DOHH2 (cell line): Measurements from ENCODE around the gene TSSK1B.

Source experiments
- H3F3A ChIP-seq: fragments of 200-600 bp; sonication (generic), shearing (Covaris generic); 2 replicates; pipeline ENCODE4 v1.6.0; 2016; ENCODE audit warnings: antibody characterized with exemption, mild to moderate bottlenecking; ENCODE audit not compliant: control insufficient read depth, insufficient read depth
- H3K27ac ChIP-seq: fragments of 200-600 bp; sonication (generic); 2 replicates; pipeline ENCODE4 v1.5.1; 2014; ENCODE audit warnings: low read depth, mild to moderate bottlenecking, low read length, moderate library complexity
- H3K27me3 ChIP-seq: fragments of 200-600 bp; sonication (generic); 2 replicates; pipeline ENCODE4 v1.6.1; 2014; ENCODE audit warnings: mild to moderate bottlenecking, low read length, mixed read lengths; ENCODE audit not compliant: control insufficient read depth
- H3K36me3 ChIP-seq: fragments of 200-600 bp; sonication (generic); 2 replicates; pipeline ENCODE4 v1.6.1; 2014; ENCODE audit warnings: mild to moderate bottlenecking, low read length, moderate library complexity, mixed read lengths; ENCODE audit not compliant: control insufficient read depth
- H3K4me1 ChIP-seq: fragments of 200-600 bp; sonication (generic); 2 replicates; pipeline ENCODE4 v1.6.1; 2014; ENCODE audit warnings: mild to moderate bottlenecking, low read length, mixed read lengths; ENCODE audit not compliant: control insufficient read depth
- H3K4me2 ChIP-seq: fragments of 200-600 bp; sonication (generic); 2 replicates; pipeline ENCODE4 v1.6.0; 2014; ENCODE audit warnings: mild to moderate bottlenecking, low read length, moderate library complexity
- H3K4me3 ChIP-seq: fragments of 200-600 bp; sonication (generic); 2 replicates; pipeline ENCODE4 v1.5.1; 2014; ENCODE audit warnings: mild to moderate bottlenecking, low read length, mixed read lengths
- H3K79me2 ChIP-seq: fragments of 200-600 bp; sonication (generic); 2 replicates; pipeline ENCODE4 v1.6.1; 2014; ENCODE audit warnings: mild to moderate bottlenecking, low read length, mixed read lengths; ENCODE audit not compliant: control insufficient read depth
- H3K9me2 ChIP-seq: fragments of 200-600 bp; sonication (generic); replicated peaks from 2 replicates; pipeline ENCODE4 v1.6.1; 2014; ENCODE audit warnings: mild to moderate bottlenecking, low read length, mixed read lengths; ENCODE audit not compliant: control insufficient read depth
- H3K9me3 ChIP-seq: fragments of 200-600 bp; sonication (generic); 2 replicates; pipeline ENCODE4 v1.6.1; 2014; ENCODE audit warnings: antibody characterized with exemption, low read length, mixed read lengths; ENCODE audit not compliant: control insufficient read depth, insufficient read depth
- H4K20me1 ChIP-seq: fragments of 200-600 bp; sonication (generic); 2 replicates; pipeline ENCODE4 v1.6.0; 2014; ENCODE audit warnings: low read depth, mild to moderate bottlenecking, antibody characterized with exemption, low read length, moderate library complexity; ENCODE audit not compliant: control insufficient read depth, insufficient read depth
- EZH2phosphoT487 ChIP-seq: fragments of 200-600 bp; sonication (generic); IDR thresholded peaks from 2 replicates; pipeline ENCODE4 v1.6.1; 2017; ENCODE audit warnings: borderline replicate concordance, mild to moderate bottlenecking, antibody characterized with exemption, low read length, moderate library complexity, mixed read lengths
- TF ChIP-seq, protein P1 (sequence below): fragments of 200-600 bp; sonication (generic); IDR thresholded peaks from one replicate; pipeline ENCODE4 v1.5.1; 2014; ENCODE audit warnings: antibody characterized with exemption, mild to moderate bottlenecking, low read depth, low read length; ENCODE audit not compliant: poor library complexity, severe bottlenecking

TSSK1B gene

GRCh38 chr5:113434889-113435288 lies at the start of gene TSSK1B:
TSSK1B (minus strand) TSS chr5:113434989; CDS start chr5:113434839, 150 bp downstream.
- Histone ChIP-seq H3K9me3 (no peaks in the 10 kb centered on the region), H3K4me1 (no peaks in the 10 kb centered on the region), H3K27me3 (no peaks in the 10 kb centered on the region), H3K4me2 (no peak within 1 kb of the TSS), H3K36me3 (no peaks in the 10 kb centered on the region), H3F3A (no peaks in the 10 kb centered on the region), H3K79me2 (no peaks in the 10 kb centered on the region), H3K9me2 (no peaks in the 10 kb centered on the region), H4K20me1 (no peaks in the 10 kb centered on the region), H3K4me3 (no peak within 1 kb of the TSS), H3K27ac (no peak within 1 kb of the TSS)
- TF ChIP-seq EZH2phosphoT487: no peak
- TF ChIP-seq, protein P1, sequence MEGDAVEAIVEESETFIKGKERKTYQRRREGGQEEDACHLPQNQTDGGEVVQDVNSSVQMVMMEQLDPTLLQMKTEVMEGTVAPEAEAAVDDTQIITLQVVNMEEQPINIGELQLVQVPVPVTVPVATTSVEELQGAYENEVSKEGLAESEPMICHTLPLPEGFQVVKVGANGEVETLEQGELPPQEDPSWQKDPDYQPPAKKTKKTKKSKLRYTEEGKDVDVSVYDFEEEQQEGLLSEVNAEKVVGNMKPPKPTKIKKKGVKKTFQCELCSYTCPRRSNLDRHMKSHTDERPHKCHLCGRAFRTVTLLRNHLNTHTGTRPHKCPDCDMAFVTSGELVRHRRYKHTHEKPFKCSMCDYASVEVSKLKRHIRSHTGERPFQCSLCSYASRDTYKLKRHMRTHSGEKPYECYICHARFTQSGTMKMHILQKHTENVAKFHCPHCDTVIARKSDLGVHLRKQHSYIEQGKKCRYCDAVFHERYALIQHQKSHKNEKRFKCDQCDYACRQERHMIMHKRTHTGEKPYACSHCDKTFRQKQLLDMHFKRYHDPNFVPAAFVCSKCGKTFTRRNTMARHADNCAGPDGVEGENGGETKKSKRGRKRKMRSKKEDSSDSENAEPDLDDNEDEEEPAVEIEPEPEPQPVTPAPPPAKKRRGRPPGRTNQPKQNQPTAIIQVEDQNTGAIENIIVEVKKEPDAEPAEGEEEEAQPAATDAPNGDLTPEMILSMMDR: no peak

DNA sequence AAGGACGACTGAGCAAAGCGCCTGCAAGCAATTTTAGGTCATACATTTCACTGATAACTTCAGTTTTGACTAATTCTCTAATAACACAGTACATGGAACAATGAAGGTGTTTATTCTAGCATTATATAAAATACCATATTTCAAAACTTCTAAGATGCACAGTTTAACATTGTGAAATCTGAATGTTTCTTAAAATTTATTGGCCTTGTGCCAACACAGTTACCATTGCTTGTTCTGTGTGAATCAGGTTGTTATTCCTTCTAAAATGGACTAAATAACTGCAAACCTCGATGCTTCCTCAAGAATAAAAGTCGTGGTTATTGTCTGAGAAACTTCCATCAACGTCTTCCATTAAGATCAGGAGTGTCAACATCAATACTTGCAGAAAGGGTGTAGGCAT lies 45.5 kb upstream of the TSSK1B start:
- Histone ChIP-seq H3K36me3 (no peaks in the 10 kb centered on the region), H3K79me2 (no peaks in the 10 kb centered on the region), H3K27ac (no peak overlapping the region), H3K9me3 (no peaks in the 10 kb centered on the region), H3K27me3 (no peaks in the 10 kb centered on the region), H3K4me2 (no peak overlapping the region), H3K9me2 (no peaks in the 10 kb centered on the region), H3F3A (no peaks in the 10 kb centered on the region), H3K4me3 (no peak overlapping the region), H3K4me1 (no peaks in the 10 kb centered on the region), H4K20me1 (no peaks in the 10 kb centered on the region)
- TF ChIP-seq, protein P1: no peak
- no peak for TF ChIP-seq EZH2phosphoT487

GRCh38 chr5:113478691-113479090 lies 43.9 kb upstream of the TSSK1B start:
- H4K20me1 ChIP-seq: no peaks in the 10 kb centered on the region
- no peak overlapping the region for H3K4me2 ChIP-seq
- no peaks in the 10 kb centered on the region for H3K36me3 ChIP-seq
- no peaks in the 10 kb centered on the region for H3K4me1 ChIP-seq
- H3K27ac ChIP-seq: no peak overlapping the region
- H3K79me2 ChIP-seq: no peaks in the 10 kb centered on the region
- no peak overlapping the region for H3K4me3 ChIP-seq
- no peak for TF ChIP-seq EZH2phosphoT487
- TF ChIP-seq, protein P1: no peak
- H3K9me2 ChIP-seq: no peaks in the 10 kb centered on the region
- H3K9me3 ChIP-seq: no peaks in the 10 kb centered on the region
- H3K27me3 ChIP-seq: no peaks in the 10 kb centered on the region
- H3F3A ChIP-seq: no peaks in the 10 kb centered on the region
